ENCODE measurements around the gene FOXC2.

FOXC2 gene

DNA sequence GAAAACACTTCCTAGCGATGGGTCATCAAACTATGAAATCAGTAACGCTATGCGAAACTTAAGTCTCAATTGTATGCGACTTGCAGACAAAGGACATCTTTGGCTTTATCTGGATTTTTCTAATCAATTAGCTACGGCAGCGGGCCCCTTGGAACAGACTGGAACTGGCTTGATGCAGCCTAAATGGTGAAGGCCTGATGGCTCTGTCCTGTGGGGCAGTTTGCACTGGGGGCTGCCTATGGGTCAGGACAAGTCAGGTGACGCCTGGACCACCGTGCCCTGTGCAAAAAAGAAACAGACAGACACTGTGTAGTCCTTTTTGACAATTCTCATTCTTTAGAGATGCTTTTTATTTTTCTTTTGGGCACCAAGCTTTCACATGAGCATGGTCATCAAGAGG is 33.6 kb upstream of the FOXC2 start:
- TF ChIP-seq, protein P1, sequence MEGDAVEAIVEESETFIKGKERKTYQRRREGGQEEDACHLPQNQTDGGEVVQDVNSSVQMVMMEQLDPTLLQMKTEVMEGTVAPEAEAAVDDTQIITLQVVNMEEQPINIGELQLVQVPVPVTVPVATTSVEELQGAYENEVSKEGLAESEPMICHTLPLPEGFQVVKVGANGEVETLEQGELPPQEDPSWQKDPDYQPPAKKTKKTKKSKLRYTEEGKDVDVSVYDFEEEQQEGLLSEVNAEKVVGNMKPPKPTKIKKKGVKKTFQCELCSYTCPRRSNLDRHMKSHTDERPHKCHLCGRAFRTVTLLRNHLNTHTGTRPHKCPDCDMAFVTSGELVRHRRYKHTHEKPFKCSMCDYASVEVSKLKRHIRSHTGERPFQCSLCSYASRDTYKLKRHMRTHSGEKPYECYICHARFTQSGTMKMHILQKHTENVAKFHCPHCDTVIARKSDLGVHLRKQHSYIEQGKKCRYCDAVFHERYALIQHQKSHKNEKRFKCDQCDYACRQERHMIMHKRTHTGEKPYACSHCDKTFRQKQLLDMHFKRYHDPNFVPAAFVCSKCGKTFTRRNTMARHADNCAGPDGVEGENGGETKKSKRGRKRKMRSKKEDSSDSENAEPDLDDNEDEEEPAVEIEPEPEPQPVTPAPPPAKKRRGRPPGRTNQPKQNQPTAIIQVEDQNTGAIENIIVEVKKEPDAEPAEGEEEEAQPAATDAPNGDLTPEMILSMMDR (IDR thresholded peaks at IDR 0.05; ENCODE audit: extremely low read depth, missing control alignments) = no peak
- DNase-seq (ENCODE audit: low spot score) = no peak

DNA sequence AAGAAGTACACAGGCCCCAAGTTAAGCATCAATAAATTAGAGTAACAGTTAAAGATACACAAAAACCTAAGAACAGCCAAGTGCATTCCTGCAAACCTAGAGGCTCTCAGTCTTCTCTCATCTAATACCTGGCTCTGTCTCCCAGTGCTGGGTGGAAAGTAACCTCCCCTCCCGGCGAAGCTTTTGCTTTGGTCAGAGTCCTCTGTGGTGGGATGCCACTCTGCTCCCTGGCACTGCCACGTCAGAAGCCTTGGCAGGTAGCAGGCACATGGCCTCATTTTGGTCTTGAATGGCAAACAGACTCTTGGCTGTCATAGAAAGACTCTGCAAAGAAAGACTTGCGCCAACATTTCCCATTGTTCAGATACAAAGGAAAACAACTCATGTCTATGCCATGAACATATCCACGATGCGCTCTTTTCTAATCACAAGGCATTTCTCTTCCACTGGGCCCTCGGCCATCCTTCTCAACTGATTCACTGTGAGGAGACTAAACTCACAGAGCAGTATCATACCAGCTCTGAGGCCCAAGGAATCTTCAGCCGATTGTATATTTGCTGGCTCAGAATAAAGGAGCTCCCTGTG is 32.8 kb upstream of the FOXC2 start:
- TF ChIP-seq, protein P1 (IDR thresholded peaks at IDR 0.05; ENCODE audit: extremely low read depth, missing control alignments) = no peak
- DNase-seq (ENCODE audit: low spot score) = no peak

DNA sequence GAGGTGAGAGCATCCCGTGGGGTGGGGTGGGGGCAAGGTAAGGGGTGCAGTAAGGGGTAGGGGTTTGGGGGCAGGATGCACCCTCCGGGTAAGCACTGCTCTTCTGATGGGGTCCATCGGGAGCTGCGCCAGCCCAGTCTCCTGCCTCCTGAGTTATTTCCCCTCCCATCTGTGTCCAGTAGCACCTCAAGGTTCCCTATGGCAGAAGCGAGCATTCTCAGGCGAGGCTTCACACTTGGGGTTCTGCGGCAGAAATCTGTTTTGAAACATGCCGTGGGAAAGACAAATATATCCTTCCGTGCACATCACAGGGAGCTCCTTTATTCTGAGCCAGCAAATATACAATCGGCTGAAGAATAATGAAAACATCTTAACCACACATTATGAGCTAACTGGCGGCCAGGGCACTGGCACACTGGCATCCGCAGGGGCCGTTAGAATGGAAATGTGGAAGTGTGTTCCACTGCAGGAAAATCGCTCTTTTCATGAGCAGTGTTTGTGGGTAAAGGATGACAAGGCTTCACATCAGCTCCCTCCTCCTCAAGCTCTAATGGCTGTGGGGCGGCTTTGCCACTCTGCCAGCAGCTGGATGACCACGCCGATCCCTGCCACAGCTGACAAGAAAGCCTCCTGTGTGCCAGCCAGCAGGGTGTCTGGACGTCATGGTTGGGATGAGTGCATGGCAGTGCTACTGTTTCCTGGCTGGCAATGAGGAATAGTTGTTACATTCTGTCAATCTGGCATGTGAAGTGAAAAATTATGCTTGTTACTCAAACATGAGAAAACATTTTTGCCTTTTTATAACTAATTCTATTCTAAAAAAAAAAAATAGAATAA is 31.6 kb upstream of the FOXC2 start:
- TF ChIP-seq, protein P1 (IDR thresholded peaks at IDR 0.05; ENCODE audit: extremely low read depth, missing control alignments) = no peak
- no peak for DNase-seq (ENCODE audit: low spot score)

DNA sequence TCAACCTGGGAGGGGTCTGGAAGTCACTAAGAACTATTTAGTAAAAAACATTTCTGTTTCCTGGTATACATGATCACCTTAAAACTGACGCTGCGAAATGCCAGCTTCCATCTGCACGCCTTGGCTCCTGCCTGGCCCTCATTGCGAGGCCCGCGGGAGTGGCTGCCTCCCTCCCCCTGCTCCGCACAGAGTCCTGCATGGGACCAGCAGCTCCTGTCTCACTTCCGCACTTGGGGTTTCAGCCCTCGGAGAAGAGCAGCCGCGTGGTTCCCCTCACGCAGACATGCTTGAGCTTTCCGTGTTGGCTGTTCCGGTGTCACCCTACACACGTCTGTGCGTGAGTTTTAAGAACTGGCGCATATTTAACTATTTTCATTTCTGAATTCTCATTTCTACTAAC is 30.0 kb upstream of the FOXC2 start:
- DNase-seq (ENCODE audit: low spot score) = no peak
- TF ChIP-seq, protein P1 (IDR thresholded peaks at IDR 0.05; ENCODE audit: extremely low read depth, missing control alignments) = no peak

DNA sequence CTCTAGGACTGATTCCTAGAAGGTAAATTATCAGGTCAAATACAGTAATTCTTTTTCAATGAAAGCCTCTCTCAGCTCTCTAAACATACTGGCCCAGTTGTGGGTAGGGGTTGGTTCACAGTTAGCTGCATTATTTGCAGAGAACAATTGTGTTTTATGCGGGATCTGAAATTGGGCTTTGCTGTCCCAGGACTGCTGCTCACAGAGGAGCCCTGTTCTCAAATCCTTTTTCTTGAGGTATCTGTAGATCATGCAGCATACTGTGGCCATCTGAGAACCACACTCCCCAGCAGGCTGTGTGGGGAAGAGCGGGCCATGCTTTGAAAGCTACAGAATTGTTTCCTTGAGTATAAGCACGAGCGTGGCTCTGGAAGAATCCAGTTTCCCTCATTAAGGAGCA is 29.1 kb upstream of the FOXC2 start:
- TF ChIP-seq, protein P1 (IDR thresholded peaks at IDR 0.05; ENCODE audit: extremely low read depth, missing control alignments) = no peak
- no peak for DNase-seq (ENCODE audit: low spot score)

DNA sequence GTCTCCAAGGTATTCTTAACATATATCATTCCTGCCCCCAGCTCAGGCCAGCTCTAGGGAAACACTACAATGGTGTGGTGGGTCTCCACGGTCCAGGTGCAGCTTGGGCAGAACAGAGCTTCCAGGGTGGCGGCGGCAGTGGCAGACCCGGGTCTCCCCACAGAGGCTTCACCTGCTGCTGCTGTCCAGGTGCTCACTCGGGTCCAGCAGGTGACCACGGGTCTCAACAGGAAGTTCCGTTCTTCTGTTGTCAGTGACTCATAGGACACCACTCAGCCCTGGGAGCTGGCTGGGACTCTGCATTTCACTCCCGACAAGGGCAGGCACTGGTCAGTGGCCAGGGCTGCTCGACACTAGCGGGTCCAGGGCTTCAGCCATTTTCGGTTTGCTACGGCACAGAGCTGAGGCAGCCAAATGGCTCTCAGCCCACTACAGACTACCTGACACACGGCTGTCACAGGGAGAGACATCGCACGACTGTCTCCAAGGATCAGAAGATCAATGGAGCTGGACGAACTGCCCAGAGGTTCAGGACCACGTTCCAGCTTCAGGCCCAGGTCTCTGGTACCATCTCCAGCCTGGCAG is 28.3 kb upstream of the FOXC2 start:
- no peak for DNase-seq (ENCODE audit: low spot score)
- TF ChIP-seq, protein P1 (IDR thresholded peaks at IDR 0.05; ENCODE audit: extremely low read depth, missing control alignments) = no peak

DNA sequence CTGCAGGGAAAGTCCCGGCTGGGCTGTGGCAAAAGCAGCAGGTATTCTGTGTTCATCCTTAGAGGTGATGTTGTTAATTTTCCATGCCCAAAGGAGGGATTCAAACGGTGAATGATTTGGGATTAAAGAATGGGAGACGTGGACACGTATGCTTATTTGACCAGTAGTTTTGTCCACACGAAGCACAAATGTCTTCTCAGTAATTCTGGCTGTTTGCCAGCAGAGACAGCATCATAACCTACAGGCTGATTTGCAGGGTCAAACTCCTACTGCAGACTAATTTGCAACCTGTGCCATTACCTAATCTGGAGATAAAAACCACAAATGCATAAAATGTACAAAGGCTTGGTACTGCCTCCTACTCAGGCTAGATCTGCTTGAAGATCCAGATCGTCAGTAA is 25.7 kb upstream of the FOXC2 start:
- no peak for DNase-seq (ENCODE audit: low spot score)
- TF ChIP-seq, protein P1 (IDR thresholded peaks at IDR 0.05; ENCODE audit: extremely low read depth, missing control alignments) = no peak
